NCI-H2227 treated with DMSO at 0.1 percent for 48 hours (cell line): Measurements from ENCODE around the gene FBXL19.

Source experiments
- DNase-seq: peaks from one replicate; lab custom pipeline; 2025; lab: John Stamatoyannopoulos, UW

Gene FBXL19

DNA sequence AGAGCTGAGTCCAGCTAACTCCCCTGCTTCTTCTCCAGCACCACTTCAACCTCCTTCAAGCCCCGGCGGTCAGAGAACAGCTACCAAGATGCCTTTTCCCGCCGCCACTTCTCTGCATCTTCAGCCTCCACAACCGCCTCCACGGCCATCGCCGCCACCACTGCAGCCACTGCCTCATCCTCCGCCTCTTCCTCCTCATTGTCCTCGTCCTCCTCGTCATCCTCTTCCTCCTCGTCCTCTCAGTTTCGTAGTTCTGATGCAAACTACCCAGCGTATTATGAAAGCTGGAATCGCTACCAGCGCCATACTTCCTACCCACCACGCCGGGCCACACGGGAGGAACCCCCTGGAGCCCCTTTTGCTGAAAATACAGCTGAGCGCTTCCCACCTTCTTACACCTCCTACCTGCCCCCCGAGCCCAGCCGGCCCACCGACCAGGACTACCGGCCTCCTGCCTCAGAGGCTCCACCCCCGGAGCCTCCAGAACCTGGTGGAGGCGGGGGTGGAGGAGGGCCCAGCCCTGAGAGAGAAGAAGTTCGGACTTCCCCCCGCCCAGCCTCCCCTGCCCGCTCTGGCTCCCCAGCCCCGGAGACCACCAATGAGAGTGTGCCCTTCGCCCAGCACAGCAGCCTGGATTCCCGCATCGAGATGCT lies 41.3 kb downstream of the FBXL19 start:
- DNase-seq = no peak

- DNase-seq = no peak
Measured at GRCh38 chr16:30965436-30965835, 42.1 kb downstream of the FBXL19 start.

DNA sequence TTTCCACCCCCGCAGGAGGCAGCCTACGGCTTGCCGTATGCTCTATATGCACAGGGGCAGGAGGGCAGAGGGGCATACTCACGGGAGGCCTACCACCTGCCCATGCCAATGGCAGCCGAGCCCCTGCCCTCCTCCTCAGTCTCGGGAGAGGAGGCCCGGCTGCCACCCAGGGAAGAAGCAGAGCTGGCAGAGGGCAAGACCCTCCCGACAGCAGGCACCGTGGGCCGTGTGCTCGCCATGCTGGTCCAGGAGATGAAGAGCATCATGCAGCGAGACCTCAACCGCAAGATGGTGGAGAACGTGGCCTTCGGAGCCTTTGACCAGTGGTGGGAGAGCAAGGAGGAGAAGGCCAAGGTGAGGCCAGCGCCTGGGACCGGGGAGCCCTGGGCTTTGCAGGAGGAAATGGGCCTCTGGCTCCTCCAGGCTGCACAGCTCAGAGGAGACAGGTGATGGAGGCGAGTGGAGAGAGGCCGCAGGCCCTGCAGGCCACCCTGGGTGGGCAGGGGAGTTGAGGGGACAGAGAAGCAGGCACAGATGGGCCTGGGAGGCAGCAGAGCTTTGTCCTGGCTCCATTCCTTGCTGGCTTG lies 42.8 kb downstream of the FBXL19 start:
- DNase-seq = no peak

- DNase-seq = no peak
Measured at GRCh38 chr16:30967795-30968194, 44.4 kb downstream of the FBXL19 start.

DNA sequence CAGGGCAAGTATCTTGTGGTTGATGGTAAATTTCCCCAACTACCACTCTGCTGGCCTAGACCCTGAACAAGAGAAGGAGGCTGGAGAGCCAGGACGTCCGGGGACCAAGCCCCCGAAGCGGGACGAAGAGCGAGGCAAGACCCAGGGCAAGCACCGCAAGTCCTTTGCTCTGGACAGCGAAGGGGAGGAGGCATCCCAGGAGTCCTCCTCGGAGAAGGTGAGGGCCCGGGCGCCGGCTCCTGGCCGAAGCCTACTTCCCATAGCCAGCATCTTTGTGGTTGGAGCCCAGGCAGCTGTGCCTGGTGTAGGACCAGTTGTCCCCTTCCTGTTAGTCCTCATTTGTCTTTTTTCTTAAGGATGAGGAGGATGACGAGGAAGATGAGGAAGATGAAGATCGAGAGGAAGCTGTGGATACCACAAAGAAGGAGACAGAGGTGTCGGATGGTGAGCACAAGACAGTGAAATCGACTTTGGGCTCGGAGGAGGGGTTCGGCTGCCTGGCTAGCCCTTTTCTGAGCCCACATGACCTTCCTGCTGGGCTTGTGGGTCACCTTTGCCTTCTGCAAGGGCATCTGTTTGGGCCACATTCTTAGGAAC lies 46.0 kb downstream of the FBXL19 start:
- no peak for DNase-seq

GRCh38 chr16:30971298-30971697 lies 47.9 kb downstream of the FBXL19 start:
- no peak for DNase-seq

GRCh38 chr16:30972872-30973271 lies 49.5 kb downstream of the FBXL19 start:
- no peak for DNase-seq

GRCh38 chr16:30974348-30974747 lies 51.0 kb downstream of the FBXL19 start:
- DNase-seq = no peak

- no peak for DNase-seq
Measured at GRCh38 chr16:30976486-30976885, 53.1 kb downstream of the FBXL19 start.

- DNase-seq = no peak
Measured at GRCh38 chr16:30977502-30977901, 54.1 kb downstream of the FBXL19 start.

GRCh38 chr16:30979170-30980022 lies 56.0 kb downstream of the FBXL19 start:
- DNase-seq = no peak

- DNase-seq = no peak
Measured at GRCh38 chr16:30980023-30980371, 56.6 kb downstream of the FBXL19 start.

GRCh38 chr16:30980434-30980833 lies 57.1 kb downstream of the FBXL19 start:
- DNase-seq = no peak

- no peak for DNase-seq
Measured at GRCh38 chr16:30980959-30981358, 57.6 kb downstream of the FBXL19 start.

DNA sequence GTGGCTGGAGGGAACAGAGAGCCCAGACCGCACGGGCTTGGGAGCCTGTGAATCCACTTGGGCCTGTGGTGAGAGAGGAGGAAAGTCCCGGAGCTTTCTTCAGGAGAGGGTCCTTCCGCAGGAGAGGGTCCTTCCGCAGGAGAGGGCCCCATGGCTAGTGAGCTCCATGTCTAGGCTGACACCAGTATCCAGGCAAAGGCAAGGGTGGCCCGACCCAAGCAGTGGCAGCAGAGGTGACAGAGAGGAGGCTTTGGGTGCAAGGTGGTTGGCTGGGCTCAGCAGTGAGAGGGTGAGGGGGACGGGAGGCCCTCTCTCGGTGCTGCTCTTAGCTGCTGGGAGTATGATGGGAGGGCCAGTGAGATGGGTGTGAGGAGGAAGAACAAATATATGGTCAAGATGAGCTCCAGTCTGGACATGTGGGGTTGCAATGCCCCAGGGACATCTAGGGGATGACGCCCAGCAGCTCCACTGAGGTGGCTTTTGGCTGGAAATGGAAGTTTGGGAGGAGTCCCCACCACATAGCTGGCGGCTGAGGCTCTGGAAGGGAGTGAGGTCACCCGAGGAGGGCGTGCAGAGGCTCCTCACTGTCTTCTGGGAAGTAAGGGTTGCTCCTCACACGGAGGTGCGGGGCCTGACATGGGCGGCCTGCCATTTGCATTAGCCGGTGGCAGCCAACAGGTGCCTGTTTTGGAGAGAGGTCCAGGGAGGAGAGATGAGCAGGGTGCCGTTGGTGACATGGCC lies 59.3 kb downstream of the FBXL19 start:
- no peak for DNase-seq

DNA sequence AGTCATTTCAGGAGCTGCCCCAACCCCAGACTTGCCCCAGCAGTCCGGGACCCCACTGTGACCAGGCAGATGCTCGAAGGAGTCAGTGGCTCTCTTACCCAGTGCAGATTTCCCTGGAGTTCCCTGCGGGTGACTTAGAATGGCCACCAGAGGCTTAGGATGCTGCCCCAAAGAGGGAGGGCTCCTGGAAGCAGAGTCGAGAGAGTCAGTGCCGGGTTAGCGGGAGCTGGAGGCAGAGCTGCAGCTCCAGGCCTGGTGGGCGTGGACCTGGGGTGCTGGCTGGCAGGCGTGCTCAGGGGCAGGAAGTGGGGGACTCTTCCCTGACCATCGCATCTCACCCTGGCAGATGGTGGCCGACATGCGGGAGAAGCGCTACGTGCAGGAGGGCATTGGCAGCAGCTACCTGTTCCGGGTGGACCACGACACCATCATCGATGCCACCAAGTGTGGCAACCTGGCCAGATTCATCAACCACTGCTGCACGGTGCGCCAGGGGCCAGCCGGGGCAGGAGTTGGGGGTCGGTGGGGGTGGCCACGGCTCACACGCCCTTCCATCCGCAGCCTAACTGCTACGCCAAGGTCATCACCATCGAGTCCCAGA lies 60.0 kb downstream of the FBXL19 start:
- DNase-seq = no peak

DNA sequence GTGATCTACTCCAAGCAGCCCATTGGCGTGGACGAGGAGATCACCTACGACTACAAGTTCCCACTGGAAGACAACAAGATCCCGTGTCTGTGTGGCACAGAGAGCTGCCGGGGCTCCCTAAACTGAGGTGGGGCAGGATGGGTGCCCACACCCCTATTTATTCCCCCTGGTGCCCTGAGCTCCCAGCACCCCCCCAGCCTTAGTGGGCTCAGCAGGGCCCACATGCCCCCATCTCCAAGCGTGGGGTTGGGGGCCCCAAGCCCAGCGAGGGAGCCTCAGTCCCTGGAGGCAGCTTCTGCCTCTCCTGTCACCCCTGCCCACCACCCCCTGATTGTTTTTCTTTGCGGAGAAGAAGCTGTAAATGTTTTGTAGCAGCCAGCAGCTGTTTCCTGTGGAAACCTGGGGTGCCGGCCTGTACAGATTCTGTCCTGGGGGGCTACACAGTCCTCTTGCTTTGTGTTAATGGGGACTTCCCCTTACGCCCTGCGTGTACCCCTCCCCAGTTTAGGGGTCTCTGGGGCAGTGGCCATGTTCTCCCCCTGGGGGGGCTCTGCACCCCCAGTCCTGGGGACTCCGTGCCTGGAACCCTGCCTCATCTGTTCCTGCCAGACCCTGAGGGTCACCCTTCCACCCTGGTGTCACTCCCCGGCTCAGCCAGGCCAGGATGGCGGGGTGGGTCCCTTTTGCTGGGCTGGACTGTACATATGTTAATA lies 60.7 kb downstream of the FBXL19 start:
- DNase-seq = no peak

GRCh38 chr16:30984669-30985400 lies 61.5 kb downstream of the FBXL19 start, which contains the start of gene HSD3B7:
Gene HSD3B7, plus strand, starts transcription at chr16:30985207. Its CDS starts 452 bp downstream, at chr16:30985659.
- peak; percentile 79 for DNase-seq

DNA sequence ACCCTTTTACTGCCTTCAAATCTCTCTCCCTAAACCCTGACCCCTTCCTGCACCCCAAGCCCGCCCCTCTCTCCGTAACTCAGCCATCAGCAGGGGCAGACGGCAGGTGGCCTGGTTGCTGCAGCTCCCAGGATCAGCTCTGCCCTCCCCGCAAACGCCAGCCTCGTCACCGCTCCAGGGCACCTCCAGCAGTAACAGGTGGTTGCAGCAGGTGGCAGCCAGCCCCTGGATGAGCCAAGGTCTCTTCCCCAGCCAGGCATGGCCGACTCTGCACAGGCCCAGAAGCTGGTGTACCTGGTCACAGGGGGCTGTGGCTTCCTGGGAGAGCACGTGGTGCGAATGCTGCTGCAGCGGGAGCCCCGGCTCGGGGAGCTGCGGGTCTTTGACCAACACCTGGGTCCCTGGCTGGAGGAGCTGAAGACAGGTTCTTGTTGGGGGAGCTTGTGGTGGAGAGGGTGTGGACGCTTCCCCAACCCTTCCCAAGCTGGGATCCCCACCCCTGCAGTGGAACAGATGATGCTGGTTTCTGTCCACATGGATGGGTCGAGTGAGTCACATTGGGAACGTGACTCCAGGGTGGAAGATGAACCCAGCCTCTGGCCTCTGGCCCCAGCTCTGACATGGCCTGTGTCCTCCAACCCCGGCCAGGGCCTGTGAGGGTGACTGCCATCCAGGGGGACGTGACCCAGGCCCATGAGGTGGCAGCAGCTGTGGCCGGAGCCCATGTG lies 62.2 kb downstream of the FBXL19 start:
- no peak for DNase-seq
